Omental fat pad (tissue), 4 donors: Measurements from ENCODE around the gene SDK1. TPM values are rescaled to one million over a fixed set of nuclear protein-coding genes. Genes with fewer than 3 reads are reported as not detected.

Experiments used
- ATAC-seq: fragments of 150-250 bp; one replicate; pipeline ENCODE4 v1.9.1; 2016; ENCODE audit warnings: mild to moderate bottlenecking, moderate library complexity; ENCODE audit not compliant: low FRiP score
- DNase-seq: peaks from one replicate; pipeline ENCODE4 v3.0.0-alpha.2; 2019; ENCODE audit warnings: low spot score
- total RNA-seq, 4 donors: library from RNA; depleted of rRNA; stranded (reverse); fragments of >200 nt; gene quantifications; one replicate each; pipeline ENCODE4 v1.1.0, GENCODE V29; 2016
- TF ChIP-seq, protein P1 (sequence below), 3 donors: fragments of 450-650 bp; IDR thresholded peaks; one replicate each; pipeline ENCODE4 v1.5.1; 2016 to 2017; ENCODE audit warnings: antibody characterized with exemption in 3 of 3, mild to moderate bottlenecking in 3 of 3, moderate library complexity in 2 of 3

SDK1 gene
- total RNA-seq, 4 donors from 2014 or later = 2.5 to 14.7 (median 5.4) TPM

DNA sequence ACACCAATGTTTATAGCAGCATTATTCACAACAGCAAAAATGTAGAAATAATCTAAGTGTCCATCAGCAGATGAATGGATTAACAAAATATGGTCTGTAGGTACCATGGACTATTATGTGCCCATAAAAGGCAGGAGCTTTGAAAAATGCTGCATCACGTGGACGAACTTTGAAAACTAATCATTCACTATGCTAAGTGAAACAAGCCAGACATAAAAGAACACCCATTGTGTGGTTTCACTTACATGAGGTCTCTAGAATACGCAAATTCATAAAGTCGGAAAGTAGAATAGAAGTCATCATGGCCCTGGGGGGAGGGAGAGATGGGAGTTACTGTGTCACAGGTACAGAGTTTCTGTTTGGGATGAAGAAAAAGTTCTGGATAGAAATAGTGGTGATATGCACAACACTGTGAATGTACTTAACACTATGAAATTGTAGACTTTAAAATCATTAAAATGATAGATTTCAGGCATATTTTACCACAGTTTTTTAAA is 377.3 kb downstream of the SDK1 start:
- DNase-seq = no peak
- no peak for ATAC-seq
- TF ChIP-seq, protein P1, sequence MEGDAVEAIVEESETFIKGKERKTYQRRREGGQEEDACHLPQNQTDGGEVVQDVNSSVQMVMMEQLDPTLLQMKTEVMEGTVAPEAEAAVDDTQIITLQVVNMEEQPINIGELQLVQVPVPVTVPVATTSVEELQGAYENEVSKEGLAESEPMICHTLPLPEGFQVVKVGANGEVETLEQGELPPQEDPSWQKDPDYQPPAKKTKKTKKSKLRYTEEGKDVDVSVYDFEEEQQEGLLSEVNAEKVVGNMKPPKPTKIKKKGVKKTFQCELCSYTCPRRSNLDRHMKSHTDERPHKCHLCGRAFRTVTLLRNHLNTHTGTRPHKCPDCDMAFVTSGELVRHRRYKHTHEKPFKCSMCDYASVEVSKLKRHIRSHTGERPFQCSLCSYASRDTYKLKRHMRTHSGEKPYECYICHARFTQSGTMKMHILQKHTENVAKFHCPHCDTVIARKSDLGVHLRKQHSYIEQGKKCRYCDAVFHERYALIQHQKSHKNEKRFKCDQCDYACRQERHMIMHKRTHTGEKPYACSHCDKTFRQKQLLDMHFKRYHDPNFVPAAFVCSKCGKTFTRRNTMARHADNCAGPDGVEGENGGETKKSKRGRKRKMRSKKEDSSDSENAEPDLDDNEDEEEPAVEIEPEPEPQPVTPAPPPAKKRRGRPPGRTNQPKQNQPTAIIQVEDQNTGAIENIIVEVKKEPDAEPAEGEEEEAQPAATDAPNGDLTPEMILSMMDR (IDR thresholded peaks at IDR 0.05) = no peak

DNA sequence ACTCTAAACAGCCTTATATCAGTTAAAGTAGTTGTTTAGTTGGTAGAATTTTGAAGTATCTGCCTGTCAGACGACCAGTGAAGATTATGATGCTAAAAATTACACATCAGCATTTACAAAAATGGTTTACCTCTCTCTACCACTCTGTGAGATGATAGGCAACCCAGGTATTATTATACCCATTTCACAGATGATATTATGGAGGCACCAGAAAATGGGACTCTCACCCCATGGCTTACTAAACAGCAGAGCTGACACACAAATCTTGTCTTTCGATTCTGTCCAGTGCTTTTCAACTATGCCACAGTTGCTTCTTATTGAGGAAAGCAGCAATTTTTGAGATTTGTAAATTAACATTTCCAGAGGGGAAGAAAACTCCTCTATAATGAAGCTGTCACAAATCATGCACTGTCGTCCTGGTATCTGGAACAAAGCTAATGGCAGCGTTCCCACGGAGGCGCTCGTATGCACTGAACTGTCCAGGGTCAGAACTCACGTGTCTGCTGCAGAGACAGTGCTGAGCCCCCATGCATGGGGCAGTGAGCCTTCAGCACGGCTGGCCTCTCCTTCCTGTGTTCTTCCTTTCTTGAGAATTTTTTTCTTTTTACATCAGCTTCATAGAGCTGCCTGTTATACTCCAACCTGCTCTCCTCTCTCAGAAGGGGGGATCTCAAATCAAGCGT is 381.1 kb downstream of the SDK1 start:
- ATAC-seq (no peak), DNase-seq (no peak)
- TF ChIP-seq, protein P1 (IDR thresholded peaks at IDR 0.05) = no peak

DNA sequence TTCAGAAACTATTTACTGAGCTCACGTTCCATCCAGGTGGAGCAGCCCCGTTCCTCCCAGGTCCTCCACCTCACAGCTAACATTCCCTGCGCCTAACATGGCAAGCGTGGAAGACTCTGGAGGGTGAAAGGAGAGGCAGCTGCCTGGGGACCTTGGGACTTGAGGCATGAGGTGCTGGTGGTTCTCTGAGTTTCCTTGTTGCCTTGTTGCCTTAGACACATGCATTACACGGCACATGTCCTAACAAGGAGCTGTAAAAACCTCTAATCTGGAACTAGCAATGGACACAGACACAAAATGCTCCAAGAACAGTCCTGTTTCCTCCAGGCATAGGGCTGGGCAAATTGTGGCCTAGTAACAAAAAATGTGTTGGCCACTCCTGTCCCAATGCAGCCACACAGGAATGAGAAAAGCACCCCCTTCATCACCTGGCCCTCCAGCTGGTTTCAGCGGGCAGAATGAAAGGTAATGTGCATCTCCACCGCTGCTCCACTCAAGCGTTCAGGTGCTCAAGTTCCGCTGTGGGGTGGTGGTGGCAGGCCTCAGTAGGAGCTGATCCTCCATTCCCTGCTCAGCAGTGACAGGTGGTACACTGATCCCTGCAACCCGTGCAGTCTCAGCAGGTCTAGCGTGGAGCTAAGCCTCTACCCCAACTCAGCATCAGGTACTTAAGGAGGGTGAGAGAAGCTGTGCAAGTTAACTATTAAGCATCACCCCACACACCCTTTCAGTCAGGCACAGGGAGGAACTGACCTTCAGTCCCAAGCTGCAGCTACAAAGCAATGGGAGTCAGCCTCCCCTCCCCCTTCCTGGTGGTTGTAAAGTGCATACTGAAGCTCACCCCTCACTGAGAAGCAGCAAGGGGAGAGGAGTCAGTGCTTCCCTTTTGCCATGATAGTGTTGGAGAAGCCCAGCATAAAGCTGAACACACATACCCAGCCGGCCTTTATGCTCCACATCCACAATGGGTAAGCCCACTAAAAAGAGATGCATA is 382.8 kb downstream of the SDK1 start:
- ATAC-seq (no peak), DNase-seq (no peak)

DNA sequence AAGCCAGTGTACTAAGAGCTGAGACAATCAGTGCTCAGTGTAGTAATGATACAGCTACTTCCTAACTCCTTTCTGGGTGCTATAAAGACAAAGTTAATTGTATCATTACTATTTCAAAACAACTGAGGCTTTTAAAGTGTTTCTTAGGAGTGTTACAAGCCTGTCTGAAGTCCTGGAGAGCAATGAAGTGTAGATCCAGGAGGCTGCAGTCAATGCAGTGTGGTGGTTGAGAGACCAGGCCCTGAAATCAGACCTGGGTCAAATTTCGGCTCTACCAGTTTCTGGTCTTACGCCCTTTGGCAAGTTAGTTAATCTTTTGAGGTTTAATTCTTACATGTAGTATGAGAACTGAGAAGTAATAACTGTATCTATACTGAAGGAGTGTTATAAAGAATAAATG is 387.0 kb downstream of the SDK1 start:
- ATAC-seq (no peak), DNase-seq (no peak)
- TF ChIP-seq, protein P1 (IDR thresholded peaks at IDR 0.05) = no peak

More for the DNA sequence above, 382.8 kb downstream of the SDK1 start:
- TF ChIP-seq, protein P1 (IDR thresholded peaks at IDR 0.05) = no peak

DNA sequence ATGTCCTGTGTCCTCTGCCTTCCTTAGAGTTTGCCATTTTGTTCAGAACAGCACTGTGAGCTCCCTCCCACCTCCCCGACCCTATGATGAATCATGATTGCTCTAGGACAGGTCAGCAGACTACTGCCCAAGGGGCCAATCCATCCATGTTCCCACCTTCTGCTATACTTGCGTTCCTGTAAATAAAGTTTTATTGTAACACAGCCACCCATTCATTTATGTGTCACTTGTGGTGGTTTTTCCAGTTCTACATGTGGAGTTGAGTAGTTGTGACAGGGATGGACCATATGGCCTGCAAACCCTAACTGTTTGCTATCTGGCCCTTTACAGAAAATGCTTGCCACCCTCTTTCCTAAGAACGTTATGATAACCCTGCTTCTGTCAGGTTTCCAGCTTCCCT is 387.8 kb downstream of the SDK1 start:
- no peak for ATAC-seq
- TF ChIP-seq, protein P1 (IDR thresholded peaks at IDR 0.05) = no peak
- DNase-seq = no peak

DNA sequence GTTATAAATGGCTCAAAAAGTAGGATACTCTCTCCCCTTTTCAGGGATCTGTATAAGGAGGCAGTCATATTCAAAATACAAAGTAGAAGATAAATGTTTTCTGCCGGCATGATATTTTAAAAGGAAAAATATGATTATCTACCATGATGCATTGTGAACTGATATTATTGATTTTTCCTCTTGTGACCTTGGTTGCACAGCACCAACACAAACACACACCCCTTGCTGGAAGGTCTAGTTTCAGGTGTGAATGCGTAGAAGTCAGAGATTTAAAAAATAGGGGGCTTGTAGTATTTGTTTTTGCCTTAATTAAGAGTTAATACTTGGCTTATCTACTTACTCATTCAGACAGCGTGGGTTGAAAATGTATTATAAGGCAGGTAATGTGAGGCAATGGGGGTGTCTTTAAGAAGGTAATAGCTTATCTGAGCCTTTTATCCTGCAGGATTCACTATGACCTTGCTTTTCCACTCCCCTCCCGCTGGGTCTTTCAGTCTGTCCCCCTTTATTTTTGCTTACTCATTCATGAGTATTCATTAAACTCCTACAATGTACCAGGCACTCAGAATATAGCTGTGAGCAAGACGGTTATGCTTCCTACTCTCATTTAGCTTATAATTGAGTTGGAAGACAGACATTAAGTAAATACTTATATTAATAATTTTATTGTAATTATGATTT is 390.6 kb downstream of the SDK1 start:
- no peak for DNase-seq
- no peak for ATAC-seq

More for the DNA sequence above, 390.6 kb downstream of the SDK1 start:
- TF ChIP-seq, protein P1 (IDR thresholded peaks at IDR 0.05) = no peak
